Measurements from ENCODE around the gene DYNC1H1.

DNA sequence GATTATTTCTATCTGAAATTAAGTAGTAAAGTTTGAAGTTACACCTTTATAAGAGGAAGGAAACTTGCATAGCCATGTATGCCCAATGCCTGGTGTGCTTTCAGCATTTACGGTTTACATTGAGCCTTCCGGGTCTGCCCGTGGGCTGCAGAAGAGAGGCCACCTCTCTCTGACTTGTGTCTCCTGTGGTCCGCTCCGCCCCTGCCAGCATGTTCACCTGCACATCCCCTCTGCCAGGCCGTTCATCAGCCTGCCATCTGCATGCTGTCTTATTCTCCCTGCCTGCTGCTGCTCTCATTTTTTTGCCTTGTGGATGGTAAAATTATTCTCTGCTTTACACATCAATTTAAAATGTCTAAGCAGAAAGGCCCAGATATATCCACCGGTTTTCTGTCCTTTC, 41.5 kb upstream of the DYNC1H1 start:
- TF ChIP-seq, protein P1, sequence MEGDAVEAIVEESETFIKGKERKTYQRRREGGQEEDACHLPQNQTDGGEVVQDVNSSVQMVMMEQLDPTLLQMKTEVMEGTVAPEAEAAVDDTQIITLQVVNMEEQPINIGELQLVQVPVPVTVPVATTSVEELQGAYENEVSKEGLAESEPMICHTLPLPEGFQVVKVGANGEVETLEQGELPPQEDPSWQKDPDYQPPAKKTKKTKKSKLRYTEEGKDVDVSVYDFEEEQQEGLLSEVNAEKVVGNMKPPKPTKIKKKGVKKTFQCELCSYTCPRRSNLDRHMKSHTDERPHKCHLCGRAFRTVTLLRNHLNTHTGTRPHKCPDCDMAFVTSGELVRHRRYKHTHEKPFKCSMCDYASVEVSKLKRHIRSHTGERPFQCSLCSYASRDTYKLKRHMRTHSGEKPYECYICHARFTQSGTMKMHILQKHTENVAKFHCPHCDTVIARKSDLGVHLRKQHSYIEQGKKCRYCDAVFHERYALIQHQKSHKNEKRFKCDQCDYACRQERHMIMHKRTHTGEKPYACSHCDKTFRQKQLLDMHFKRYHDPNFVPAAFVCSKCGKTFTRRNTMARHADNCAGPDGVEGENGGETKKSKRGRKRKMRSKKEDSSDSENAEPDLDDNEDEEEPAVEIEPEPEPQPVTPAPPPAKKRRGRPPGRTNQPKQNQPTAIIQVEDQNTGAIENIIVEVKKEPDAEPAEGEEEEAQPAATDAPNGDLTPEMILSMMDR (IDR thresholded peaks at IDR 0.05), result no peak
- TF ChIP-seq POLR2AphosphoS5 (IDR thresholded peaks at IDR 0.05; ENCODE audit: insufficient read depth in 1 of 2, low read depth in 1 of 2) (no peak), POLR2A (IDR thresholded peaks at IDR 0.05) (no peak)
